Mesothelial cell of epicardium (in vitro differentiated cells): ENCODE results near the gene RBFOX1. TPM values are rescaled to one million over a fixed set of nuclear protein-coding genes. Genes with fewer than 3 reads are reported as not detected.

Source experiments
- DNase-seq, 2 experiments: peaks; one replicate each; pipeline ENCODE4 v3.0.0; 2021; ENCODE audit warnings: low spot score in 2 of 2; ENCODE audit not compliant: unreplicated experiment in 2 of 2
- H3K27ac Mint-ChIP-seq: 2 replicates; pipeline ENCODE4 v1.8.0; 2021; ENCODE audit warnings: mixed read lengths
- H3K27me3 Mint-ChIP-seq: 2 replicates; pipeline ENCODE4 v1.8.0; 2021; ENCODE audit warnings: low read depth, mixed read lengths
- H3K36me3 Mint-ChIP-seq: 2 replicates; pipeline ENCODE4 v1.8.0; 2021; ENCODE audit warnings: mixed read lengths
- H3K4me1 Mint-ChIP-seq: 2 replicates; pipeline ENCODE4 v1.8.0; 2021; ENCODE audit warnings: mixed read lengths
- H3K4me3 Mint-ChIP-seq: 2 replicates; pipeline ENCODE4 v1.8.0; 2021; ENCODE audit warnings: mild to moderate bottlenecking, moderate library complexity, mixed read lengths
- H3K9me3 Mint-ChIP-seq: 2 replicates; pipeline ENCODE4 v1.8.0; 2021; ENCODE audit warnings: mixed read lengths
- total RNA-seq: library from RNA; stranded (reverse); gene quantifications from 3 replicates; pipeline ENCODE4 v1.2.1, GENCODE V29; 2021
- TF ChIP-seq, protein P1 (sequence below): fragments of 200-600 bp; sonication (generic); IDR thresholded peaks from one replicate; pipeline ENCODE4 v1.5.0; 2021; ENCODE audit warnings: antibody characterized with exemption; ENCODE audit not compliant: unreplicated experiment

RBFOX1 gene
- total RNA-seq, 1 donor from 2014 or later = 0.67 TPM

DNA sequence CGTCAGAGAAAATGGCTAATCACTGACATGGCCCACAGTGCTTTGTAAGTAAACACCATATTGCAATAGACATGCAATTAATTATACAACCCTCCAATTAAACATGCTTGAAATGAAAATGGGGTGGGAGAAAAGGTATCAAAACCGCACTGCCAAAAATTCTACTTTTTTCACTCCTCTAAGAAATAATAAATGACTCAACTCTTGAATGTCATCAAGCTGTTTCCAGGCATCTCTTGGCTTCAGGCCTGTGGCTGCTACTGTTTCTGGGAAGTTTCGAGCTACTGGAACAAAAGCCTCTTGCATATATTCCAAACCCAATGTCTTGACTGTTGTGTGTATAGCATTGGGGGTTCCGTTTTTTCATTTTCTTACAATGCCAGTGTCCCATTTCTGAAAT is 412.6 kb downstream of the RBFOX1 start:
- Mint-ChIP-seq H3K36me3 (no peaks in the 10 kb centered on the region), H3K4me1 (peaks cover 2% of the 10 kb centered on the region), H3K9me3 (peaks cover under 1% of the 10 kb centered on the region), H3K27ac (no peak overlapping the region), H3K27me3 (no peaks in the 10 kb centered on the region), H3K4me3 (no peak overlapping the region)
- TF ChIP-seq, protein P1, sequence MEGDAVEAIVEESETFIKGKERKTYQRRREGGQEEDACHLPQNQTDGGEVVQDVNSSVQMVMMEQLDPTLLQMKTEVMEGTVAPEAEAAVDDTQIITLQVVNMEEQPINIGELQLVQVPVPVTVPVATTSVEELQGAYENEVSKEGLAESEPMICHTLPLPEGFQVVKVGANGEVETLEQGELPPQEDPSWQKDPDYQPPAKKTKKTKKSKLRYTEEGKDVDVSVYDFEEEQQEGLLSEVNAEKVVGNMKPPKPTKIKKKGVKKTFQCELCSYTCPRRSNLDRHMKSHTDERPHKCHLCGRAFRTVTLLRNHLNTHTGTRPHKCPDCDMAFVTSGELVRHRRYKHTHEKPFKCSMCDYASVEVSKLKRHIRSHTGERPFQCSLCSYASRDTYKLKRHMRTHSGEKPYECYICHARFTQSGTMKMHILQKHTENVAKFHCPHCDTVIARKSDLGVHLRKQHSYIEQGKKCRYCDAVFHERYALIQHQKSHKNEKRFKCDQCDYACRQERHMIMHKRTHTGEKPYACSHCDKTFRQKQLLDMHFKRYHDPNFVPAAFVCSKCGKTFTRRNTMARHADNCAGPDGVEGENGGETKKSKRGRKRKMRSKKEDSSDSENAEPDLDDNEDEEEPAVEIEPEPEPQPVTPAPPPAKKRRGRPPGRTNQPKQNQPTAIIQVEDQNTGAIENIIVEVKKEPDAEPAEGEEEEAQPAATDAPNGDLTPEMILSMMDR = no peak
- no peak for DNase-seq

DNA sequence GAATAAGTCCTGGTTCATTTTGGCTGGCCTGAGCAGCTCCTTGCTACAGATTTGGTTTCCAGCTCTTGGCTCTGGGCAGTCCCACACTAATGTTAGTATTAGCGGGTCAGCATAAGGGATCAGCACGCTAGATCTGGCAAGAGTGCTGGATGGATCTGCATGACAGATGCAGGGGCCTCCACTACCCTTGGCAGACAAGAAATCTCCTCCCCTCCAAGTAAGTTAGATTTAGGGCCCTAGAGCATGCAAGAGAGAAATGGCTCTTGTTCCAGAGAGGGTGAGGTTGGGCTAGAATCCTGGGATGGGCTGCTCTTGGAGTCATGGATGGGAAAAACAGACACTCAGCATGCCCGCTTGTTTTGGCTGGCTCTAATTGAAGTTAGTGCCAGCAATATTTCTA is 414.3 kb downstream of the RBFOX1 start:
- no peak overlapping the region for H3K27ac Mint-ChIP-seq
- no peaks in the 10 kb centered on the region for H3K9me3 Mint-ChIP-seq
- TF ChIP-seq, protein P1 = no peak
- DNase-seq = no peak
- no peak overlapping the region for H3K4me3 Mint-ChIP-seq
- H3K4me1 Mint-ChIP-seq = peaks cover 2% of the 10 kb centered on the region
- no peaks in the 10 kb centered on the region for H3K27me3 Mint-ChIP-seq
- no peaks in the 10 kb centered on the region for H3K36me3 Mint-ChIP-seq

DNA sequence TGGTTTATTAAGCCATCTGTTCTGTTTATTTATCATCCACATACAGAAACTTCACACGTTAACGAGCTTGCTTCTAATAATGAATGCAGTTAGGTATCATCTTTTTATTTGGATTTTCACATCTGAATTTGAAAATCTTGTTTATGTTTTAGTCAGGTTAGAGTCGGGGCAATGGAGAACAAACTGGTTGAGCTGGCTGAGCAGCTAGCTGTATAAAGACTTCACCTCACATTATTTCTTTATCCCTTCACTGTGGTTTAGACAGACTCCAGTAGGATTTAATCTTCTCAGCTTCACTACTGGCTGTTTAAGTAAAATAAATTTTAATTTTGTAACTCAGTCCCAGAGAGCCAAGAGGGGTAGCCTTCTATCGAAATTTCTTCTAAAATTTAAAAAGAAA is 415.9 kb downstream of the RBFOX1 start:
- H3K36me3 Mint-ChIP-seq = no peaks in the 10 kb centered on the region
- no peak for DNase-seq
- TF ChIP-seq, protein P1 = no peak
- no peaks in the 10 kb centered on the region for H3K9me3 Mint-ChIP-seq
- no peak overlapping the region for H3K4me3 Mint-ChIP-seq
- H3K4me1 Mint-ChIP-seq = peaks cover 2% of the 10 kb centered on the region
- H3K27ac Mint-ChIP-seq = no peak overlapping the region
- no peaks in the 10 kb centered on the region for H3K27me3 Mint-ChIP-seq

DNA sequence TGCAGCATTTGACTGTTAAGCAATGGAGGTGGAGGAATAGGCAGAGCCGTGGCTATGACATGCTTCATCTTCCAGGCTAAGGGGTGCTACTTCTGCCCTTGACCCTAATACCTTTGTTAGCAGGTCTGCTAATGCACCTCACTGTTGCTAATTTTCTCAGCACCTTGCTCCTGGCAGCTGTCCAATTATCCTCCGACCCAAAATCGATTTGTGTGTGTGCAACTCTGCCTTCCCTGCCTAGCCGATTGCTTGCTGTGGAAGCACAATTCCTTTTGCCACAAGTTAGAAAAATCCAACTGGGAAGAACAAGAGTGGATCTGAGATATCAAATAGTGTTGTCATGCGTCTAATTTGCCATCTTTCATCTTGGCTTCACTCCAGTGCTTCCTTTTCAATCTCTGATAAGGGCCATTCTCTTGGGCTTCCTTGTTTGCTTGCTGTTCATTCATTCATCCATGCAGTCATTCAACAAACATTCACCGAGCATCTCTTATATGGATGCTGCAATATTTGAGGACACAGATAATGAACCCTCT is 422.8 kb downstream of the RBFOX1 start:
- H3K36me3 Mint-ChIP-seq = no peaks in the 10 kb centered on the region
- H3K4me3 Mint-ChIP-seq = no peak overlapping the region
- TF ChIP-seq, protein P1 = no peak
- H3K27me3 Mint-ChIP-seq = peaks cover 4% of the 10 kb centered on the region
- DNase-seq = no peak
- H3K4me1 Mint-ChIP-seq = no peaks in the 10 kb centered on the region
- no peak overlapping the region for H3K27ac Mint-ChIP-seq
- H3K9me3 Mint-ChIP-seq = no peaks in the 10 kb centered on the region
